Measurements from ENCODE around the gene TFCP2L1. TPM values are rescaled to one million over a fixed set of nuclear protein-coding genes. Genes with fewer than 3 reads are reported as not detected.

TFCP2L1 gene
- total RNA-seq, 4 donors from 2014 or later = 0.20 to 0.63 (median 0.41) TPM

DNA sequence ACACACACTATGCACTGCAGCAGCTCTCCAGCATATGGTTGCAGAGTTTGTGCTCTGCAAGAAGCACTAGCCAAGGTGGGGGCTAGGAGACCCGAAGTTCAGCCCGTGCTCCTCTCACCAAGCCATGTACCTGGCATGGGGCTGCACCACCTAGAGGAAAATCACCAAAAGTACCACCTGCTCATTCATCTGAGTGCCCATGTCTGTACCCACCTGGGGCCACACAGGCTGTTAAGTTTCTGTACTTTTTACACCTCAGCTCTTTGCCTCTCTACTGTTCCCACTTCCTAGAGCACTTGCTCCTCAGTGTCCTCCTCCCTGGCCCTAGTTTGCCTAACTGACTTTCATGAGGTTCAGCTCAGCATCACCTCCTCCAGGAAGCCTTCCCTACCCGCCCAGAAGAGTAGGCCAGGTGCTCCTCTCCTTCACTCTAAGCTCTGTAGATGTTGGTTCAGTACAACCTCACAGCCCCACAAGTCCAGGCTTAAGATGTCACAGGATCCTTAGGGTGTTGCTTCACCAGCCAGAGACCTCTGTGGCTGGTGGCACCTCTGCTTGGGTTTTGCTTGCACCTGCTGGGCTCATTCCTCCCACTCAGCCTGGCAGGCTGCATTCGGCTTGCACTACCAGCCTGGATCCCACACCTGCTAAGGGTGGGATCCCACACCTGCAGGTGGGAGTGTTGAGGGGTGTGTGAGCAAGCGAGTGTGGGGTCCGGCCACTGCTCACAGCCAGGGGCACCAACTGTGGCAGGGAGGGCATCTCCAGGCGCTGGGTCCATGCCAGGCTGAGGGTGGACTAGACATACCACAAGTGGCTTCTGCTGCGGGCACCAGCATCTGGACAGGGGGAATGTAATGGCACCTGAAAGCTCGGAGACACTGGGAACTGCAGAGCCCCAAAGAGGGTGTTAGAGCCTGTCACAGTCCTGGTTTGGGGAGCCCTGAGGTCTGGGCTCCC is 10.2 kb upstream of the TFCP2L1 start:
- DNase-seq (ENCODE audit: low spot score in 2 of 2) = no peak
- TF ChIP-seq POLR2A (IDR thresholded peaks at IDR 0.05) (no peak), EP300 (IDR thresholded peaks at IDR 0.05) (no peak), CTCF (IDR thresholded peaks at IDR 0.05) (no peak)
- H3K27me3 ChIP-seq = no peaks in the 10 kb centered on the region
- no peaks in the 10 kb centered on the region for H3K4me1 ChIP-seq
- WGBS, 2 donors = 88 to 89% methylated on average over 7 of the region's 9 CpGs
- H3K27ac ChIP-seq = no peak overlapping the region
- H3K36me3 ChIP-seq = no peaks in the 10 kb centered on the region
- no peak overlapping the region for H3K4me3 ChIP-seq
- no peaks in the 10 kb centered on the region for H3K9me3 ChIP-seq

GRCh38 chr2:121293450-121294325 is 8.7 kb upstream of the TFCP2L1 start:
- WGBS, 2 donors = 75 to 76% methylated on average over 14 of the region's 14 CpGs

GRCh38 chr2:121291251-121291580 is 6.2 kb upstream of the TFCP2L1 start:
- 94 to 95% methylated on average over 5 of the region's 5 CpGs for WGBS, 2 donors
- TF ChIP-seq POLR2A (IDR thresholded peaks at IDR 0.05) (no peak), CTCF (IDR thresholded peaks at IDR 0.05) (no peak), EP300 (IDR thresholded peaks at IDR 0.05) (no peak)

More at GRCh38 chr2:121293450-121294325, 8.7 kb upstream of the TFCP2L1 start:
- Histone ChIP-seq H3K4me3 (no peak overlapping the region), H3K9me3 (no peaks in the 10 kb centered on the region), H3K4me1 (no peaks in the 10 kb centered on the region), H3K27me3 (no peaks in the 10 kb centered on the region), H3K36me3 (no peaks in the 10 kb centered on the region), H3K27ac (no peak overlapping the region)
- TF ChIP-seq CTCF (IDR thresholded peaks at IDR 0.05) (no peak), POLR2A (IDR thresholded peaks at IDR 0.05) (no peak), EP300 (IDR thresholded peaks at IDR 0.05) (no peak)
- DNase-seq (ENCODE audit: low spot score in 2 of 2) = no peak

DNA sequence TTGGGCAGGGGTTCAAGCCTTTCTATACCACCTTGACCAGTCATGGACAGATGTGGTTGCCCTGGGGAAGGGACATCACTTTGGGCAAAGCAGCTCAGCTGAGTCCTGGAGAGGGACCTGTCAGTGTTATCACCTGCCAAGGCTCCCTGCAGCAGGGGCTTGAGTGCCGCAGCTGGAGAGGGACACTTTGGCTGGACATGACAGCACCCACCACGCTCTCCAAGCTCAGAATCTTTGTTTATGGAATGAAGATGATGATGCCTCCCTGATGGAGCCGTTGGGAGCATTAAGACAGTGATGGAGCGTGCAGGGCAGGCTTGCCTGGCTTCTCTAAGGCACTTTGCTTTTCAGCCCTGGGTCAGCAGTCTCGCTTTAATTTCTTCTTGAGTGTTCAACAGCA is 4.3 kb upstream of the TFCP2L1 start:
- 81 to 89% methylated on average over 5 of the region's 5 CpGs for WGBS, 2 donors
- TF ChIP-seq CTCF (IDR thresholded peaks at IDR 0.05) (no peak), POLR2A (IDR thresholded peaks at IDR 0.05) (no peak), EP300 (IDR thresholded peaks at IDR 0.05) (no peak)
- H3K4me3 ChIP-seq = no peak overlapping the region
- no peak for DNase-seq (ENCODE audit: low spot score in 2 of 2)
- H3K36me3 ChIP-seq = no peaks in the 10 kb centered on the region
- H3K4me1 ChIP-seq = peaks cover 0 to 12% (median 4%) of the 10 kb centered on the region in 4 donors
- H3K9me3 ChIP-seq = no peaks in the 10 kb centered on the region
- H3K27ac ChIP-seq = no peak overlapping the region
- H3K27me3 ChIP-seq = peaks cover 0 to 15% of the 10 kb centered on the region in 2 donors

More at GRCh38 chr2:121291251-121291580, 6.2 kb upstream of the TFCP2L1 start:
- DNase-seq (ENCODE audit: low spot score in 2 of 2) = no peak
- Histone ChIP-seq H3K27ac (no peak overlapping the region), H3K4me1 (no peaks in the 10 kb centered on the region), H3K27me3 (peaks cover 0 to under 1% of the 10 kb centered on the region in 2 donors), H3K9me3 (no peaks in the 10 kb centered on the region), H3K4me3 (no peak overlapping the region), H3K36me3 (no peaks in the 10 kb centered on the region)
